ENCODE results near the gene SVEP1. TPM values are rescaled to one million over a fixed set of nuclear protein-coding genes. Genes with fewer than 3 reads are reported as not detected.

SVEP1 gene
- total RNA-seq, 1 donor from 2014 or later, result 0.56 TPM

GRCh38 chr9:110351009-110351467 is 228.5 kb downstream of the SVEP1 start:
- Histone ChIP-seq H3K4me2 (no peak overlapping the region), H3K4me3 (no peak overlapping the region), H3K9ac (no peak overlapping the region), H3K27ac (no peak overlapping the region), H3K9me3 (ENCODE audit: low read depth) (no peaks in the 10 kb centered on the region), H3K79me2 (ENCODE audit: low read depth) (no peaks in the 10 kb centered on the region), H3K36me3 (no peaks in the 10 kb centered on the region), H3K4me1 (no peaks in the 10 kb centered on the region), H3K27me3 (no peaks in the 10 kb centered on the region), H2AFZ (replicated peaks) (no peak overlapping the region), H4K20me1 (ENCODE audit: low read depth) (no peaks in the 10 kb centered on the region), H3F3A (ENCODE audit: low read depth) (no peaks in the 10 kb centered on the region)
- Mint-ChIP-seq H3K4me3 (no peak overlapping the region), H3K4me1 (no peaks in the 10 kb centered on the region), H3K9me3 (no peaks in the 10 kb centered on the region), H3K27me3 (ENCODE audit: insufficient read depth, low read depth) (peaks cover 2% of the 10 kb centered on the region), H3K36me3 (no peaks in the 10 kb centered on the region), H3K27ac (no peak overlapping the region)
- TF ChIP-seq EZH2phosphoT487 (IDR thresholded peaks at IDR 0.05), result no peak
- TF ChIP-seq CTCF (IDR thresholded peaks at IDR 0.05), result no peak
- no peak for TF ChIP-seq EZH2 (IDR thresholded peaks at IDR 0.05)
- no peak for DNase-seq (ENCODE audit: low spot score)

DNA sequence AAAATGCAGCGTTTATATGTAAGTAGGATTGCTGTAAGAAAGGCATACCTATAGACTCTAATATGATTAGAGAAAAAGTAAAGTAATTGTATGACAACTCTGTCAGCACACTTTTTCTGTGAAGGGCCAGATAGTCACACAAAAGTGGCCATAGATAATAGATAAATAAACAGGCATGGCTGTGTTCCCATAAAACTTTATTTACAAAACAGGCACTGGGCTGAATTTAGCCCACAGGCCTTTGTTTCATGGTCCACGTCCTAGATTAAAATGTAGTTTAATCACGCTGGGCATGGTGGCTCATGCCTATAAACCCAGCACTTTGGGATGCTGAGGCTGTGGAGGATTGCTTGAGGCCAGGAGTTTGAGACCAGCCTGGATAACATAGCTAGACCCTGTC is 233.2 kb downstream of the SVEP1 start:
- Histone ChIP-seq H2AFZ (replicated peaks) (no peak overlapping the region), H3K4me3 (no peak overlapping the region), H4K20me1 (ENCODE audit: low read depth) (no peaks in the 10 kb centered on the region), H3K4me1 (no peaks in the 10 kb centered on the region), H3F3A (ENCODE audit: low read depth) (no peaks in the 10 kb centered on the region), H3K27me3 (no peaks in the 10 kb centered on the region), H3K36me3 (no peaks in the 10 kb centered on the region), H3K9ac (no peak overlapping the region), H3K27ac (no peak overlapping the region), H3K79me2 (ENCODE audit: low read depth) (no peaks in the 10 kb centered on the region), H3K4me2 (no peak overlapping the region), H3K9me3 (ENCODE audit: low read depth) (no peaks in the 10 kb centered on the region)
- no peak overlapping the region for H3K4me3 Mint-ChIP-seq
- no peak for DNase-seq (ENCODE audit: low spot score)
- no peaks in the 10 kb centered on the region for H3K36me3 Mint-ChIP-seq
- peaks cover 4% of the 10 kb centered on the region for H3K27me3 Mint-ChIP-seq (ENCODE audit: insufficient read depth, low read depth)
- H3K27ac Mint-ChIP-seq, result no peak overlapping the region
- TF ChIP-seq EZH2 (IDR thresholded peaks at IDR 0.05) (no peak), CTCF (IDR thresholded peaks at IDR 0.05) (no peak), EZH2phosphoT487 (IDR thresholded peaks at IDR 0.05) (no peak)
- H3K9me3 Mint-ChIP-seq, result no peaks in the 10 kb centered on the region
- no peaks in the 10 kb centered on the region for H3K4me1 Mint-ChIP-seq

- Histone ChIP-seq H3K27me3 (no peaks in the 10 kb centered on the region), H3K4me3 (no peak overlapping the region), H2AFZ (replicated peaks) (no peak overlapping the region), H3K4me2 (no peak overlapping the region), H3K36me3 (no peaks in the 10 kb centered on the region), H3K4me1 (no peaks in the 10 kb centered on the region), H4K20me1 (ENCODE audit: low read depth) (no peaks in the 10 kb centered on the region), H3K79me2 (ENCODE audit: low read depth) (no peaks in the 10 kb centered on the region), H3K9ac (no peak overlapping the region), H3K9me3 (ENCODE audit: low read depth) (no peaks in the 10 kb centered on the region), H3F3A (ENCODE audit: low read depth) (no peaks in the 10 kb centered on the region), H3K27ac (no peak overlapping the region)
- Mint-ChIP-seq H3K27ac (no peak overlapping the region), H3K36me3 (no peaks in the 10 kb centered on the region), H3K9me3 (no peaks in the 10 kb centered on the region), H3K27me3 (ENCODE audit: insufficient read depth, low read depth) (peaks cover 4% of the 10 kb centered on the region), H3K4me3 (no peak overlapping the region), H3K4me1 (no peaks in the 10 kb centered on the region)
- TF ChIP-seq EZH2phosphoT487 (IDR thresholded peaks at IDR 0.05), result no peak
- TF ChIP-seq EZH2 (IDR thresholded peaks at IDR 0.05), result no peak
- no peak for TF ChIP-seq CTCF (IDR thresholded peaks at IDR 0.05)
- DNase-seq (ENCODE audit: low spot score), result no peak
These were observed 234.7 kb downstream of the SVEP1 start for GRCh38 chr9:110344821-110345220.

All from neural progenitor cell (in vitro differentiated cells).